ENCODE data around the gene LUC7L3. TPM values are rescaled to one million over a fixed set of nuclear protein-coding genes. Genes with fewer than 3 reads are reported as not detected.
"Not testable (repeated sequence)": the region's sequence is repeated elsewhere in the genome, so short reads cannot be mapped to it uniquely, and the experiment has no call there.

Gene LUC7L3
- total and polyA plus RNA-seq, 12 donors = 33.7 to 188 (median 46.8) TPM

DNA sequence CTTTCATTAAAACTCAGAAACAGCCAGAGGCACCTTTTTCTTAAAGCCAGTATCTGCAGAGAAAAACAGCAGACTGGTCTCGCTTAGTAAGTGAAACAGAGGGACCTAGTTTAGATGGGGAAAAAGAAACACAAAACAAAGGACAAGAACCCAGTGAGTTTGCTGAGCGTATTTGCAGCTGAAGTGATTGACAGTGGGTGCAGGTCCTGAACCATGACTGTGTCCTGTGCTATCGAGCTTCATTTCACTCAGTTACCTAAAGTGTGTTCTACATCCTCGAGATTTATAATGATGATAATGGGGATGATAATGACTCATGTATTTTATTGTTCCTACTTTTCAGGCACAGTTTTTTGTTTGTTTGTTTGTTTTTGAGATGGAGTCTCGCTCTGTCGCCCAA, 84.3 kb downstream of the LUC7L3 start:
- 86 to 87% methylated on average over 6 of the region's 6 CpGs for WGBS, 2 donors
- Histone ChIP-seq H3K4me1 (no peaks in the 10 kb centered on the region), H3K9me3 (no peaks in the 10 kb centered on the region), H3K4me3 (no peak overlapping the region), H3K27ac (no peak overlapping the region), H3K27me3 (no peaks in the 10 kb centered on the region), H3K36me3 (no peaks in the 10 kb centered on the region)
- DNase-seq (no peak), ATAC-seq (no peak)
- TF ChIP-seq, protein P1, sequence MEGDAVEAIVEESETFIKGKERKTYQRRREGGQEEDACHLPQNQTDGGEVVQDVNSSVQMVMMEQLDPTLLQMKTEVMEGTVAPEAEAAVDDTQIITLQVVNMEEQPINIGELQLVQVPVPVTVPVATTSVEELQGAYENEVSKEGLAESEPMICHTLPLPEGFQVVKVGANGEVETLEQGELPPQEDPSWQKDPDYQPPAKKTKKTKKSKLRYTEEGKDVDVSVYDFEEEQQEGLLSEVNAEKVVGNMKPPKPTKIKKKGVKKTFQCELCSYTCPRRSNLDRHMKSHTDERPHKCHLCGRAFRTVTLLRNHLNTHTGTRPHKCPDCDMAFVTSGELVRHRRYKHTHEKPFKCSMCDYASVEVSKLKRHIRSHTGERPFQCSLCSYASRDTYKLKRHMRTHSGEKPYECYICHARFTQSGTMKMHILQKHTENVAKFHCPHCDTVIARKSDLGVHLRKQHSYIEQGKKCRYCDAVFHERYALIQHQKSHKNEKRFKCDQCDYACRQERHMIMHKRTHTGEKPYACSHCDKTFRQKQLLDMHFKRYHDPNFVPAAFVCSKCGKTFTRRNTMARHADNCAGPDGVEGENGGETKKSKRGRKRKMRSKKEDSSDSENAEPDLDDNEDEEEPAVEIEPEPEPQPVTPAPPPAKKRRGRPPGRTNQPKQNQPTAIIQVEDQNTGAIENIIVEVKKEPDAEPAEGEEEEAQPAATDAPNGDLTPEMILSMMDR (IDR thresholded peaks at IDR 0.05) = no peak
- intact Hi-C loops (cut with DNase I) = no loop called here

DNA sequence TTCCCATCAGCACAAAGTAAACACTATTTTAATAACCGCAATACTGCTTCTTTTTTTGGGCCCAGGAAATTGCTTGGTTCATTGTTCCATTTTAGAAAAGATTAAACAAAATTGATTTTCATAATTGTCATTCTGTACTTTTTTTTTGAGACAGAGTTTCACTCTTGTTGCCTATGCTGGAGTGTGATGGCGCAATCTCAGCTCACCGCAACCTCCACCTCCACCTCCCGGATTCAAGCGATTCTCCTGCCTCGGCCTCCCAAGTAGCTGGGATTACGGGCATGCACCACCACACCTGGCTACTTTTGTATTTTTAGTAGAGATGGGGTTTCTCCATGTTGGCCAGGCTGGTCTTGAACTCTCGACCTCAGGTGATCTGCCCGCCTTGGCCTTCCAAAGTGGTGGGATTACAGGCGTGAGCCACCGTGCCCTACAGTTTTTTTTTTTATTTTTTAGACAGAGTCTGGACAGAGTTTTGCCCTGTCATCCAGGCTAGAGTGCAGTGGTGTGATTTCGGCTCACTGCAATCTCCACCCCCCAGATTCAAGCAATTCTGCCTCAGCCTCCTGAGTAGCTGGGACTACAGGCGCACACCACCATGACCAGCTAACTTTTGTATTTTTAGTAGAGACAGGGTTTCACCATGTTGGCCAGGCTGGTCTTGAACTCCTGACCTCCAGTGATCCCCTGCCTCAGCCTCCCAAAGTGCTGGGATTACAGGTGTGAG, 85.5 kb downstream of the LUC7L3 start:
- DNase-seq; H3K27me3 ChIP-seq; H3K4me3 ChIP-seq; ATAC-seq; H3K9me3 ChIP-seq; H3K27ac ChIP-seq; H3K4me1 ChIP-seq; intact Hi-C loops (cut with DNase I); H3K36me3 ChIP-seq: not testable (repeated sequence)
- WGBS, 2 donors = 96 to 97% methylated on average over 13 of the region's 13 CpGs

DNA sequence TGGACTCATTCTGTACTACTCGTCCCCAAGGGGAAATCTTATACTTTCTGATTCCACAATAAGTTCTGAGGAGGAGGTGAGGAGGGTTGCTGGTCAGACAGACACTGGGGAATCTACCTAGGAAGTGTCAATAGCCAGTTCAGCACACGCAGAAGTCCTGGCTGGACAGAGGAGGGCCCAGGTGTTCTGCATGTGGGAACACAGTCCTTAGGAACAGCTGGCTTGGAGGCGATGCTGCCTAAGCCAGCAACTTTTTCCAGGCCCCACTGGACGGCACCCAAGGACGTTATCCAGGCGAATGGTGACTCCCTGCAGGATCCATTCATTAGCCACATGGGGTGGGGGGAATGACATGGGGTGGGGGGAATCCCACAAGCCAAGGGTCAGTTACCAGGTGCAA, 86.1 kb downstream of the LUC7L3 start:
- no peaks in the 10 kb centered on the region for H3K4me1 ChIP-seq
- DNase-seq (no peak), ATAC-seq (peak in 1 of 8 donors; percentile 49)
- WGBS, 2 donors = 66 to 78% methylated on average over 6 of the region's 6 CpGs
- H3K36me3 ChIP-seq = no peaks in the 10 kb centered on the region
- no peak overlapping the region for H3K27ac ChIP-seq
- no peaks in the 10 kb centered on the region for H3K9me3 ChIP-seq
- no peaks in the 10 kb centered on the region for H3K27me3 ChIP-seq
- intact Hi-C loops (cut with DNase I) = no loop called here
- no peak overlapping the region for H3K4me3 ChIP-seq
- TF ChIP-seq, protein P1 (IDR thresholded peaks at IDR 0.05) = no peak

Small RNA genes within 50 kb of the gene (microRNA-seq; reads per million reads assigned to microRNA genes)
- gene MIR8059 = 0 reads per million in 2 donors

Other genes starting within 250 kb of the LUC7L3 start
- 10 to 100 TPM; 36.2 to 52.3 (median 45.5) TPM for gene RSAD1, start 240.7 kb upstream of the LUC7L3 start, total RNA-seq
- 10 to 100 TPM; 31.8 to 47.9 TPM for gene RSAD1, start 240.7 kb upstream of the LUC7L3 start, polyA plus RNA-seq
- gene MYCBPAP, start 211.2 kb upstream of the LUC7L3 start, total RNA-seq = 1 to 10 TPM in 4 of 10 donors, under 1 TPM in 6; 0.19 to 1.6 (median 0.59) TPM
- under 1 TPM; 0.17 to 0.80 TPM for gene MYCBPAP, start 211.2 kb upstream of the LUC7L3 start, polyA plus RNA-seq
- 10 to 100 TPM in 5 of 10 donors, 1 to 10 TPM in 5; 5.2 to 21.5 (median 10.1) TPM for gene EPN3, start 186.9 kb upstream of the LUC7L3 start, total RNA-seq
- gene EPN3, start 186.9 kb upstream of the LUC7L3 start, polyA plus RNA-seq = 10 to 100 TPM in 1 of 2 donors, 1 to 10 TPM in 1; 3.0 to 18.9 TPM
- gene SPATA20, start 172.4 kb upstream of the LUC7L3 start, total RNA-seq = 10 to 100 TPM; 18.5 to 80.6 (median 63.3) TPM
- 10 to 100 TPM; 12.6 to 88.4 TPM for gene SPATA20, start 172.4 kb upstream of the LUC7L3 start, polyA plus RNA-seq
- under 1 TPM; 0.14 to 0.46 (median 0.27) TPM for gene CACNA1G, start 158.9 kb upstream of the LUC7L3 start, total RNA-seq
- gene CACNA1G, start 158.9 kb upstream of the LUC7L3 start, polyA plus RNA-seq = under 1 TPM; 0.04 to 0.22 TPM
- 1 to 10 TPM in 6 of 10 donors, under 1 TPM in 3, not detected in 1; 0.23 to 5.7 (median 1.1) TPM for gene ABCC3, start 84.7 kb upstream of the LUC7L3 start, total RNA-seq
- 1 to 10 TPM in 1 of 2 donors, under 1 TPM in 1; 0.41 to 2.0 TPM for gene ABCC3, start 84.7 kb upstream of the LUC7L3 start, polyA plus RNA-seq
- gene ANKRD40, start 11.7 kb upstream of the LUC7L3 start, total RNA-seq = 10 to 100 TPM; 39.0 to 56.8 (median 43.6) TPM
- 10 to 100 TPM; 18.2 to 20.6 TPM for gene ANKRD40, start 11.7 kb upstream of the LUC7L3 start, polyA plus RNA-seq
- gene ANKRD40CL, start 47.9 kb downstream of the LUC7L3 start, total RNA-seq = not detected
- gene ANKRD40CL, start 47.9 kb downstream of the LUC7L3 start, polyA plus RNA-seq = not detected
- 1 to 10 TPM in 2 of 10 donors, under 1 TPM in 8; 0.22 to 1.7 (median 0.54) TPM for gene WFIKKN2, start 116.0 kb downstream of the LUC7L3 start, total RNA-seq
- gene WFIKKN2, start 116.0 kb downstream of the LUC7L3 start, polyA plus RNA-seq = under 1 TPM; 0.10 to 0.51 TPM
- 100 to 1,000 TPM in 6 of 10 donors, 10 to 100 TPM in 4; 54.7 to 134 (median 106) TPM for gene TOB1, start 146.8 kb downstream of the LUC7L3 start, total RNA-seq
- gene TOB1, start 146.8 kb downstream of the LUC7L3 start, polyA plus RNA-seq = 10 to 100 TPM; 15.6 to 31.7 TPM